ENCODE measurements around the gene RAD9A.
A peak's percentile ranks its signal among the peaks of the same experiment; 100 is the strongest.

RAD9A gene

DNA sequence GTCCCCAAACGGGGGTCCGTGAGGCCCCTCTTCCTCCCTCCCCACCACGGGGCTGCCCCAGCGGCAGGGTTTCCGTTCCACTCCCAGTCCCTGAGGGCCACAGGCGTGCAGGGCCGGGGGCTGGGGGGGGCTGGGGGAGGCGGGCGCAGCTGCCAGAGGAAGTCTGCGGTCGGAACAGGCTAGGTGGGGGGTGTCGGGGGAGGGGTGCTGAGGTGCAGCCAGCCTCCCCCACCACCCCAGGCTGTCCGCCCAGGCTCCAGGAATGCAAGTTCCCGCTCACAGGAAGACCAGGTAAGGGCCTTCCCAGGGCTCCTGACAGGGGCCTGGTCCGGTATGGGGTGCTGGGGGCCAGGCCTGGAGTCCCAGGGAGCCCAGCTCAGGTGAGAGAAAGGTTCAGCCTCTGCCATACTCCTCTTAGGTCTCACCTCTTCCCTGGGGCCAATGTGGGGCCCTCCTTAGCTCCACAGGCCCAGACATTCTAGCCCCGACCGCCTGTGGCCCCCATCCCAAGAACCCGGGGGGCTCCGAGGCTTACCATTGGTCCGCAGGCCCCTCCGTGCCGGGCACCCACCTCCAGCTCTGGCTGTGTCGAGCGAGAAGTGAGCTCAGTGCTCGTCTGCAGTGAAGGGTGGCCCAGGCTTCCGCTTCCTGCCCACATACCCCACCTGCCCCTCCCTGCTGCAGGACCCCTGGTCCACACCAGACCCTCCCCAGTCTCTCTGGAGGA is 45.5 kb downstream of the RAD9A start, which contains the start of gene PTPRCAP:
PTPRCAP (minus strand) TSS at position 601 of the 727 bp plus-strand sequence; CDS start at position 538, 63 bp downstream.
- DNase-seq (ENCODE audit: extremely low read depth in 1 of 2, low read depth in 1 of 2), result peak; percentile 39 to 67

GRCh38 chr11:67437809-67438157 is 46.0 kb downstream of the RAD9A start:
- no peak for DNase-seq (ENCODE audit: extremely low read depth in 1 of 2, low read depth in 1 of 2)

- DNase-seq (ENCODE audit: extremely low read depth in 1 of 2, low read depth in 1 of 2), result peak; percentile 45 to 61
Observed at GRCh38 chr11:67438158-67438902, 46.5 kb downstream of the RAD9A start.

DNA sequence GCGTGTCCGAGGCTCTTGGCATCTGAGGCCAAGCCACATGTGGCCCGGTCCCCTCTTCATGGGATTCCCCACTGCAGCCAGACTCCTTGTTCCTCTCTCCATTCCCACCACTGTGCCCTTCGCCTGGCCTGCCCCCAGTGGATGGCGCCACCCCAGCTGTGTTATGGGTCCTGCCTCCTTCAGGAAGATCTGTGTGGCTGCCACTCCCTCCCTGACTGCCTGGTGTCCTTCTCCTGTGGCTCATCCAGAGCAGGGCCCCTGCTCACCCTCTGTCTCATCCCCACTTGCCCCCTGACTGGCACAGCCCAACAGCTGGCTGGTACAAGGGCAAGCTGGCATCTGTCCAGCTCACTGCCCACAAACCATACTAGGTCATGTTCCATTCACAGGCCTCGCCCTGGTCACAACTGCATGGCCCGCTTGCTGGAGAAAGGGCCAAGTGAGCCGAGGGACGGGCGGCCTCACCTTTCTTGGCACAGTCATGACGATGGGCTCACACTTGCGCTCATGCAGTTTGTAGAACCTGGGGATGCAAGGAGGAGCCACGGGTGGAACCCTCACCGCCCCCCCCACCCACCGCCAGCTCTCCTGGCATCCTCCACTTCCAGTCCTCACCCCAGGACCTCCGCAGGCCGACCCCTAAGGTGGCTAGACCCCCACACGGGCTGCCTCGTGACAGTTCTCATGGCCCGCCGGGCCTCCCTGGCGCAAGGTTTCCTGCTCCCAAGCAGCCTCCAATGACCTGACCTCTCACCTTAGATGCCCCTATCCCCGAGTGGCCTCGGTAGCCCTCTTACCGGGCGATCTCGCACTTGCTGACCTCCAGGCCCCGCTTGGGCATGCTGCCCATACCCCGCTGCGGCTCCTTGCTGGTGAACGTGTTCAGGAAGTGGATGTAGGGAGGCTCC is 47.8 kb downstream of the RAD9A start:
- no peak for DNase-seq (ENCODE audit: extremely low read depth in 1 of 2, low read depth in 1 of 2)

DNA sequence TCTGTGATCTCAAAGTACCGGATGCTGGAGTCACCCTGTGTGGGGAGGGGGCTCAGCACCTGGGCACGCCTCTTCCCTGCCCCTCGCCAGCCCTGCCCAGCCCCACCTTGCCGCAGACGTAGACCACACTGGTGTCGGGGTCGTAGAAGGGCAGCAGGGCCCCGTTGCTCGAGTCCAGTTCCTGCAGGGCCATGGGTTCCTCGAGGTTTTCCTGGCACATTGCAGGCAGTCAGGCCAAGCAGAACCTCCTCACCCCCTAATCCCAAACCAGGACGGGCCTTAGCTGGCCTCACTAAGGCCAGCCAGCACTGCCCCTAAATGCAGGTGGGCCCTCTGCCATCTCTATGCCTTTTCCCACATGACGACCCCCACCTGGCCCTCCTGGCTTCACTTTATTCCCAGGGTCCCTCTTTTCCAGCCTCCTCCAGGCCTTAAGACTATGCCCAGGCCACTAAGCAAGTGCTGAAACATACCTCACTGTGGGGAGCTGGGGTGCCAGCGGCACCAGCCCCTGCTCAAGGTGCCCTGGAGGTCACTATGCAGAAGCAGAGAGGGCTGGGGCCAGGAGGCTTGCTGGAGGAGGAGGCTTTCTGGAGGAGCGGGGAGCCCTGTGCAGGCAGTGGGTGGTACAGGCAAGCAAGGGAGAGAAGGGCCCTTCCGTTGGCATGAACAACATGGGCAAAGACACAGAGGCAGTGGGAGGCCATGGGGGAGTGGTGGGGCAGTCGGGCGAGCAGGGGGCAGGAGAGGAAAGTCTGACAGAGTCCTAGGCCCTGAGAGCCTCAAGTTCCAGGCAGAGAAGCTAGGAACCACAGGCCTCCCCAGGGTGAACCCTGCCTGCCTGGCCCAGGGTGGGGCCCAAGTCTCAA is 48.7 kb downstream of the RAD9A start:
- no peak for DNase-seq (ENCODE audit: extremely low read depth in 1 of 2, low read depth in 1 of 2)

GRCh38 chr11:67441098-67441563 is 49.3 kb downstream of the RAD9A start:
- DNase-seq (ENCODE audit: extremely low read depth in 1 of 2, low read depth in 1 of 2), result no peak

DNA sequence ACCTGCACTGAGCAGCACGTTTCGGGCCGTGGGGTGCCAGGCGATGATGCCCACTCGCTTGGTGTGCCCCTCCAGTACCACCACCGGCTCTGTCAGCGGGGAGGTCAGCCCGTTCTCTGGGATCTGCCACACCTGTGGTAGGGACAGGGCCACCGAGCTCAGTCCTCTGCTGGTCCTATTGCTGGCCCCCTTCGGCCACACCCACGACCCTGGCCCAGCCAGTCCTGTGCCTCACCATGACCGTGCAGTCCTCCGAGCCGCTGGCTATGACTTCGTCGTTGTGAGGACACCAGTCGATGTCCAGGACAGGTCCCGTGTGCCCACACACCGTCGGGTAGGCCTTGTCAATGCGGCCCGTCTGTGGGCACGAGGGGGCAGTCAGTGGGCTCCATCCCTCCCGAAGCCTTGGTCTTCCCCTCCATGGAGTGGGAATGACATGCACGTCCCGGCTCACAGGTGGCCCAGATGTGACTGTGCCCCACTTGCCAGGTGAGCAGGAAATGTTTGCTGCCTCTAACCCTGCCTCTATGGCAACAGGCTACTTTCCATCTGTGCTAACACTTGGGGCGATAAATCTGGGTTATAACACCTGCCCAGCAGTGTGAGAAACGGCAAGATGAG is 50.1 kb downstream of the RAD9A start:
- no peak for DNase-seq (ENCODE audit: extremely low read depth in 1 of 2, low read depth in 1 of 2)

- no peak for DNase-seq (ENCODE audit: extremely low read depth in 1 of 2, low read depth in 1 of 2)
Observed at GRCh38 chr11:67442504-67443404, 51.0 kb downstream of the RAD9A start.

GRCh38 chr11:67445515-67445914 is 53.7 kb downstream of the RAD9A start:
- DNase-seq (ENCODE audit: extremely low read depth in 1 of 2, low read depth in 1 of 2), result no peak
